Measurements from ENCODE around the gene ATP2B1.

The ATP2B1 gene

DNA sequence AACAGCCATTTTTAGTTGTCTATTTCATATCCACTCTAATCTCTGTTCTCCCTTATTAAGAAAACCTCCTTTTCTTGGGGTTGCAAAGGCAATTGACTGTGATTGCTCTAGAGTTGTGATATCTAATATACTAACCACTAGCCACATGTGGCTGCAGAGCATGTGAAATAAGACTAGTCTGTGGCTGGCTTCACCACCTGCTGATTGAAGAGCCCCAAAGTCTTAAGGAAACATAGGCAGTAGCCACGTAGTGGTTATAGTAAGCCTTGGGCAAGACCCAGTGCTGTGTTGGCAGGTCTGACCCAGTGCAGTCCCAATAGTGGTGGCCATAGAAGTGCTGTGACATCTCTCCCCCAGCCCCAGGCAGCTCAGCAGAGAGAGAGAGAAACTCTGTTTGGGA, 28.4 kb upstream of the ATP2B1 start:
- Mint-ChIP-seq H3K4me3 (no peak overlapping the region), H3K27ac (no peak overlapping the region), H3K9me3 (peaks cover 42% of the 10 kb centered on the region), H3K36me3 (ENCODE audit: low read depth) (peaks cover 8% of the 10 kb centered on the region), H3K27me3 (ENCODE audit: low read depth) (no peaks in the 10 kb centered on the region), H3K4me1 (no peaks in the 10 kb centered on the region)
- TF ChIP-seq, protein P1, sequence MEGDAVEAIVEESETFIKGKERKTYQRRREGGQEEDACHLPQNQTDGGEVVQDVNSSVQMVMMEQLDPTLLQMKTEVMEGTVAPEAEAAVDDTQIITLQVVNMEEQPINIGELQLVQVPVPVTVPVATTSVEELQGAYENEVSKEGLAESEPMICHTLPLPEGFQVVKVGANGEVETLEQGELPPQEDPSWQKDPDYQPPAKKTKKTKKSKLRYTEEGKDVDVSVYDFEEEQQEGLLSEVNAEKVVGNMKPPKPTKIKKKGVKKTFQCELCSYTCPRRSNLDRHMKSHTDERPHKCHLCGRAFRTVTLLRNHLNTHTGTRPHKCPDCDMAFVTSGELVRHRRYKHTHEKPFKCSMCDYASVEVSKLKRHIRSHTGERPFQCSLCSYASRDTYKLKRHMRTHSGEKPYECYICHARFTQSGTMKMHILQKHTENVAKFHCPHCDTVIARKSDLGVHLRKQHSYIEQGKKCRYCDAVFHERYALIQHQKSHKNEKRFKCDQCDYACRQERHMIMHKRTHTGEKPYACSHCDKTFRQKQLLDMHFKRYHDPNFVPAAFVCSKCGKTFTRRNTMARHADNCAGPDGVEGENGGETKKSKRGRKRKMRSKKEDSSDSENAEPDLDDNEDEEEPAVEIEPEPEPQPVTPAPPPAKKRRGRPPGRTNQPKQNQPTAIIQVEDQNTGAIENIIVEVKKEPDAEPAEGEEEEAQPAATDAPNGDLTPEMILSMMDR (IDR thresholded peaks at IDR 0.05; ENCODE audit: unreplicated experiment in 3 of 3), result no peak

DNA sequence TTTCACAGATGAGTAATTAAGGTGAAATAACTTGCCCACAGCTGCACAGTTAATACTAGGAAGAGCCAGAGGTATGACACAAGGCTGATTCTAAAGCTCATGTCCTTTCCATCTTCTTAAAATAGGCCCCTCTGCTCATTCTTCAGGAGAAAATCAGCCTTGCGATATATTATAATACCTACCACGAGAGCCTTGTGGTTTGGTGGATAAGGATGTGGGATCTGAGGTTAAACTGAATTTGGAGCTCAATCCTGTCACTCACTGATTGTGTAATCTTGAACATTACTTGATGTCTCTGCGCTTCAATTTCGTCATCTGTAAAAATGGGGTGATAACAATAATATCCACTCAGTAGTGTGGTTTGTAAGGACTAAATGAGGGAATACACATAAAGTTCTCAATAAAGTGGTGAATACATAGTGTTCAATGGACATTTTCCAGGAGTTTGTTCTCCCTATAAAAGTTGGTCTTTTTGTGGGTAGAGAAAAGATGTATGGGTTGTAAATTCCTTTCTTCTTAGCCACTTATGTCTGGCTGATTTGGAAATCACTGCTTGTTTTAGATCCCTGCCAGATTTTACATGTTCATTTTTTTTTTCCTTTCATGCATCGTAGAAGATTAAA, 25.1 kb upstream of the ATP2B1 start:
- Mint-ChIP-seq H3K36me3 (ENCODE audit: low read depth) (no peaks in the 10 kb centered on the region), H3K4me1 (no peaks in the 10 kb centered on the region), H3K27ac (no peak overlapping the region), H3K9me3 (peaks cover 15% of the 10 kb centered on the region), H3K4me3 (no peak overlapping the region), H3K27me3 (ENCODE audit: low read depth) (no peaks in the 10 kb centered on the region)
- TF ChIP-seq, protein P1 (IDR thresholded peaks at IDR 0.05; ENCODE audit: unreplicated experiment in 3 of 3), result no peak

DNA sequence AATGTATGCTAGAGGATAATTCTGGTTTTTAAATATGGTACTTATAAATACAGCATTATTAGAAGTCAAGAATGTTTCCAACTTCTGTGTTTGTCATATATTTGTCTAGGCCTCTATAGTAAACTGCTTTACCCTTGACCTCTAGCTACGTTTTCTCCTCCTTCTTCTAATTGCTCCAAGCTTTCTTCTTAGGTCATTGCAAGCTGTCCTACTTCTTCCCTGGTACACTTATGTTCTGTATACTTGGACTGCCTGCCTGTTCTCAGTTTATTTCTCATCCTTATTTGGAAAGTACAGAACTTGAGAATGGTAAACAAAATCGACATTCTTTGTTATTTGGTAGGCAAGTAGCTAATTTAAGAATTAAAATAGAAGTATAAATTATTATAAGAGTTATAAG, 23.9 kb upstream of the ATP2B1 start:
- H3K9me3 Mint-ChIP-seq, result peaks cover 9% of the 10 kb centered on the region
- H3K27me3 Mint-ChIP-seq (ENCODE audit: low read depth), result no peaks in the 10 kb centered on the region
- TF ChIP-seq, protein P1 (IDR thresholded peaks at IDR 0.05; ENCODE audit: unreplicated experiment in 3 of 3), result no peak
- no peaks in the 10 kb centered on the region for H3K4me1 Mint-ChIP-seq
- no peak overlapping the region for H3K27ac Mint-ChIP-seq
- no peak overlapping the region for H3K4me3 Mint-ChIP-seq
- no peaks in the 10 kb centered on the region for H3K36me3 Mint-ChIP-seq (ENCODE audit: low read depth)

DNA sequence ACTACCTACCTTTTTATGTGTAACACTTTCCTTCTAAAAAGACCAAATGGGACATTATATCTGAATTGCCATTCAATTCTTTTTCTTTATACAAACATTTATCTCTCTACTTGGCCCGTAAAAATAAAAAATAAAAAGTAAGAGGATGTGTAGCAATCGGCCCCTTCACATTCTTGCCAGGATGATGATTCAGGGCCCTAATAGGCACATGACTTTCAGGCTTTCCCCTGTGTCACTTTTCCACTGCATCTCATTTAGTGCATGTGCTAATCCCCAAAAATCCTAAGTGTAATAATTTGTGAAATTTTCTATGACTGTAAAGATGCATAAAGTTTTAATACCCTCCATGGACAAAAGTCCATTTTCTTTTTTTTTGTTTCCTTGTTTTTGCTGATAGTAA, 23.0 kb upstream of the ATP2B1 start:
- Mint-ChIP-seq H3K36me3 (ENCODE audit: low read depth) (no peaks in the 10 kb centered on the region), H3K4me1 (no peaks in the 10 kb centered on the region), H3K27me3 (ENCODE audit: low read depth) (no peaks in the 10 kb centered on the region), H3K9me3 (peaks cover 7% of the 10 kb centered on the region), H3K4me3 (no peak overlapping the region), H3K27ac (no peak overlapping the region)
- TF ChIP-seq, protein P1 (IDR thresholded peaks at IDR 0.05; ENCODE audit: unreplicated experiment in 3 of 3), result no peak

DNA sequence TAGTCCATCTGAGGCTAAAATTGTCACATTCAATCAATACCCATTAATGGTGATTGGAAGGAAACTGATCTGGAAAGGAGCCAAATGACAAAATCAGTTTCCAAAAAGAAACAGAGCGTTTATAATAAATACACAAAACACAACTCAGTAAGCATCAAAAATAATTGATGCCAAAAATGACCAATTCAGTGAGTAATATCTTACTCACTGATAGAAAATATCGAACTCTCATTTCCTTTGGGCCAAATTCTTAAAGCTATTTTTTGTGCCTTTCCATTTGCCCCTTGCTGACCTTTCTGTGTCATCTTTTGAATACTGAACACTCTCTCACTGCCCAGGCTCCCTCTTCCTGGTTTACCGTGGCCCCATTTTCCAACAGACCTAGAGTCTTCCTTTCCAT, 22.5 kb upstream of the ATP2B1 start:
- no peak overlapping the region for H3K4me3 Mint-ChIP-seq
- no peaks in the 10 kb centered on the region for H3K36me3 Mint-ChIP-seq (ENCODE audit: low read depth)
- peaks cover 6% of the 10 kb centered on the region for H3K9me3 Mint-ChIP-seq
- H3K27ac Mint-ChIP-seq, result no peak overlapping the region
- no peaks in the 10 kb centered on the region for H3K27me3 Mint-ChIP-seq (ENCODE audit: low read depth)
- TF ChIP-seq, protein P1 (IDR thresholded peaks at IDR 0.05; ENCODE audit: unreplicated experiment in 3 of 3), result no peak
- H3K4me1 Mint-ChIP-seq, result no peaks in the 10 kb centered on the region

DNA sequence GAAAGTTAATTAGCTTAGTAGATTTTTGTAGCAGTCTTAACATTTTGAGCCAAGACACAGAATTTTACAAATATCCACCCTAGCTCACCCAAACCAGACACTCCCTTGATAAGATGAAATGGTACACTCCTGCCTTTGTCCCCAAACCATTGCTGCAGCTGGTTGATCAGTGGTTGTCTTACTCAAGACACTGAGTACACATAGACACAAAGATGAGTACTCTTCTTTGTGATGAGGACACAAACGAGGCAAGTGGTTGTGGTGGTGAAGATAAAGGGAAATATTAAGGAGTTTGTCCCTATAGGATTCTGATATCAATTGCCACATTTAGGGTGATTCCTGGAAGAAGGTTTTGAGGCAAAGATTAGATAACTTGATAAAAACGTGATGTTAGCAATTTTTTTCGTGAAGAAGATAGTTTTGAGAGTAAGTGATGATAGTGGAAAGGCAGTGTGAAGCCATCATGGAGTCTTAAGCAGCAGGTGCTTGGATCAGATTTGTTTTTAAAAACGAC, 21.4 kb upstream of the ATP2B1 start:
- Mint-ChIP-seq H3K36me3 (ENCODE audit: low read depth) (no peaks in the 10 kb centered on the region), H3K27ac (no peak overlapping the region), H3K27me3 (ENCODE audit: low read depth) (no peaks in the 10 kb centered on the region), H3K9me3 (peaks cover 5% of the 10 kb centered on the region), H3K4me1 (no peaks in the 10 kb centered on the region), H3K4me3 (no peak overlapping the region)
- TF ChIP-seq, protein P1 (IDR thresholded peaks at IDR 0.05; ENCODE audit: unreplicated experiment in 3 of 3), result no peak
